IPS-20b (cell line): ENCODE measurements around the gene ROM1.
A peak's percentile ranks its signal among the peaks of the same experiment; 100 is the strongest.
"Not testable (repeated sequence)": the region's sequence is repeated elsewhere in the genome, so short reads cannot be mapped to it uniquely, and the experiment has no call there.

Source experiments
- H3K27ac ChIP-seq: one replicate; pipeline ENCODE4 v1.5.1; 2013; ENCODE audit warnings: low read length
- H3K27me3 ChIP-seq: 2 replicates; pipeline ENCODE4 v1.6.1; 2013; ENCODE audit warnings: mild to moderate bottlenecking, low read length, inconsistent platforms; ENCODE audit not compliant: insufficient read depth
- H3K36me3 ChIP-seq: 2 replicates; pipeline ENCODE4 v1.6.1; 2013; ENCODE audit warnings: low read depth, mild to moderate bottlenecking, inconsistent platforms, low read length, moderate library complexity; ENCODE audit not compliant: insufficient read depth
- H3K4me1 ChIP-seq: 2 replicates; pipeline ENCODE4 v1.6.1; 2013; ENCODE audit warnings: mild to moderate bottlenecking, control low read depth, inconsistent platforms, low read length, moderate library complexity; ENCODE audit not compliant: insufficient read depth
- H3K4me3 ChIP-seq: 2 replicates; pipeline ENCODE4 v1.5.1; 2013; ENCODE audit warnings: mild to moderate bottlenecking, low read length, inconsistent platforms
- H3K9ac ChIP-seq: 2 replicates; pipeline ENCODE4 v1.6.1; 2013; ENCODE audit warnings: low read depth, mild to moderate bottlenecking, inconsistent platforms, low read length, moderate library complexity
- H3K9me3 ChIP-seq: 2 replicates; pipeline ENCODE4 v1.6.1; 2013; ENCODE audit warnings: mild to moderate bottlenecking, low read depth, low read length, inconsistent platforms; ENCODE audit not compliant: insufficient read depth

Gene ROM1

GRCh38 chr11:62646825-62647608 lies 34.0 kb downstream of the ROM1 start:
- no peaks in the 10 kb centered on the region; the same call in 1 of the 2 replicates for H3K4me1 ChIP-seq
- H3K9ac ChIP-seq: no peak overlapping the region
- no peaks in the 10 kb centered on the region for H3K9me3 ChIP-seq
- H3K27me3 ChIP-seq: no peaks in the 10 kb centered on the region
- peak overlapping the region; percentile 44; the same call in 1 of the 2 replicates for H3K4me3 ChIP-seq
- peaks cover 46% of the 10 kb centered on the region for H3K36me3 ChIP-seq
- no peak overlapping the region for H3K27ac ChIP-seq

- Histone ChIP-seq H3K27ac (no peak overlapping the region), H3K9ac (no peak overlapping the region), H3K4me3 (no peak overlapping the region), H3K4me1 (peaks cover 2% of the 10 kb centered on the region; the same call in 1 of the 2 replicates), H3K9me3 (no peaks in the 10 kb centered on the region), H3K27me3 (no peaks in the 10 kb centered on the region), H3K36me3 (peaks cover 44% of the 10 kb centered on the region)
These were observed 34.5 kb downstream of the ROM1 start for GRCh38 chr11:62647609-62648005.

GRCh38 chr11:62648185-62648966 lies 35.3 kb downstream of the ROM1 start:
- H3K36me3 ChIP-seq: peaks cover 36% of the 10 kb centered on the region
- peaks cover 2% of the 10 kb centered on the region; the same call in 1 of the 2 replicates for H3K4me1 ChIP-seq
- H3K9me3 ChIP-seq: no peaks in the 10 kb centered on the region
- H3K27ac ChIP-seq: no peak overlapping the region
- H3K4me3 ChIP-seq: no peak overlapping the region
- H3K9ac ChIP-seq: no peak overlapping the region
- H3K27me3 ChIP-seq: no peaks in the 10 kb centered on the region

DNA sequence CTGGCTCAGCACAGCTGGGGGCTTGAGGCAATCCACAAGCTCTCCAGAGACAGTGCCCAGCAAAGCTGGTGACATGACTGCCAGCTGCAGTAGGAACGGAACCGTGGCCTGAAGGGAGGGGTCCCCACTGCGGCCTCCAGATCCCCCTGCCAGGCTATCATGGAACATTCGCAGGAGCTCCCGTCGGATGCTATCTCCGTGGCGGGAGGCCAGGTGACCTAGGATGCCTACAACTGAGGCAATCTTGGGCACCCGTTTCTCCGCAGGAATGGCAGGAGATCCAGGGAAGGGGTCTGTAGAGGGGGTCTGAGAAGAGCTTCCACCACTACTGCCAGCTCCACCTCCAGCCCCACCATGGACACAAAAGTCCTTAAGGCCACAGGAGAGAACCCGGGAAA lies 35.9 kb downstream of the ROM1 start:
- Histone ChIP-seq H3K9me3 (no peaks in the 10 kb centered on the region), H3K4me3 (no peak overlapping the region), H3K27me3 (no peaks in the 10 kb centered on the region), H3K36me3 (peaks cover 31% of the 10 kb centered on the region), H3K27ac (no peak overlapping the region), H3K9ac (no peak overlapping the region), H3K4me1 (peaks cover 2% of the 10 kb centered on the region; the same call in 1 of the 2 replicates)

GRCh38 chr11:62649486-62649885 lies 36.4 kb downstream of the ROM1 start:
- Histone ChIP-seq H3K9ac (no peak overlapping the region), H3K4me3 (no peak overlapping the region), H3K4me1 (peaks cover 2% of the 10 kb centered on the region; the same call in 1 of the 2 replicates), H3K36me3 (peaks cover 25% of the 10 kb centered on the region), H3K9me3 (no peaks in the 10 kb centered on the region), H3K27me3 (no peaks in the 10 kb centered on the region), H3K27ac (no peak overlapping the region)

- not testable (repeated sequence) for H3K4me3 ChIP-seq, H3K27me3 ChIP-seq, H3K9me3 ChIP-seq, H3K9ac ChIP-seq, H3K4me1 ChIP-seq, H3K27ac ChIP-seq
- peaks cover 21% of the 10 kb centered on the region for H3K36me3 ChIP-seq
These were observed 37.2 kb downstream of the ROM1 start for GRCh38 chr11:62650283-62650682.

DNA sequence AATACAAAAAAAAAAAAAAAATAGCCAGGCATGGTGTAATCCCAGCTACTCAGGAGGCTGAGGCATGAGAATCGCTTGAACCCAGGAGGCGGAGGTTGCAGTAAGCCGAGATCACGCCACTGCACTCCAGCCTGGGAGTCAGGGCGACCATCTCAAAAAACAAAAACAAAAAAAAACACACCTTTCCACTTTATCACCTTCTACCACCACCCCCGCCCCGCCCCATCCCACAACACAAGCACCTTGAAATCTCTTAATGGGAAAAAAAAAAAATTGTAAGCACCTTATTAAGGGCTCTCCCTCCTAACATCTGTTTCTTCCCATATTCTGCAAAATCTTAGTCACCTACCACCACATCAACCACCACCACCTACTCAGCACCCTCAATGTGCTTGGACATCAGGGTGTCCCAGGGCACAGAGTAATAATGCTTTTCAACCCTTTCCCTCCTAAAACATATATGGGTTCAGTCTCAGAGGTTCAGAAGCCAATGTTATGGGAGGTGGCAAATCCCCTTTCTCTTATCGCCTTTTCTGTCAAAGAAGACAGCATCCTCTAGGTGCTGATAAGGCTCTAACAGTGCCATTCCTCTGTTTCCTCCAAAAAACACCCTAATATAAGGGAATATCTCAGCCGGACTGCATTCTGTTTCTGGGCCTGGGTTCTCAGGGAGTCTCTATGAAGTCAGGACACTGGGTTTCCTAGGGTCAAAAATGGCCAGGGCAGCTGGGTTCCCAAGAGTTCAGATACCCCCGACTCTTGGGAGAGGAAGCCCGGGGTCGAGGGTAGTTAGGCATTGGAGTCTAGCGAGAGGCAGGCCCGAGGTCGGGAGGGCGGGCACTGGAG lies 39.3 kb downstream of the ROM1 start:
- Histone ChIP-seq H3K4me3 (peak overlapping the region; percentile 100), H3K36me3 (peaks cover 21% of the 10 kb centered on the region), H3K27ac (peak overlapping the region; percentile 10), H3K9me3 (no peaks in the 10 kb centered on the region), H3K9ac (peak overlapping the region; percentile 96), H3K4me1 (0 out of 2 replicates have a peak, but pooled peaks cover 2% of the 10 kb centered on the region), H3K27me3 (no peaks in the 10 kb centered on the region)

DNA sequence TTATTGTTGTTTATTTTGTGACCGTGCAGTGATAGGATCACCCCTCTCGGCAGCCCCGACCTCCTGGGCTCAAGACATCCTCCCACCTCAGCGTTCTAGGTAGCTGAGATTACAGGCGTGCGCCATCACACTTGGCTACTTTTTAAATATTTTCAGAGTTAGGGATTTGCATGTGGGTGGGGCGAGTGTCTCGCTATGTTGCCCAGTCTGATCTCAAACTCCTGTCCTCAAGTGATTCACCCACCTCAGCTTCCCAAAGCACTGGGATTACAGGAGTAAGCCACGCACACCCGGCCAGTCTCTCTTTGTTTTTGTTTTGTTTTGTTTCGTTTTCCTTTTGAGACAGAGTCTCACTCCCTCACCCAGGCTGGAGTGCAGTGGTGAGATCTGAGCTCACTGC lies 41.2 kb downstream of the ROM1 start:
- H3K27me3 ChIP-seq: no peaks in the 10 kb centered on the region
- H3K9me3 ChIP-seq: no peaks in the 10 kb centered on the region
- no peak overlapping the region for H3K9ac ChIP-seq
- 0 out of 2 replicates have a peak, but pooled peaks cover 2% of the 10 kb centered on the region for H3K4me1 ChIP-seq
- H3K36me3 ChIP-seq: peaks cover 6% of the 10 kb centered on the region
- no peak overlapping the region for H3K4me3 ChIP-seq
- H3K27ac ChIP-seq: no peak overlapping the region

DNA sequence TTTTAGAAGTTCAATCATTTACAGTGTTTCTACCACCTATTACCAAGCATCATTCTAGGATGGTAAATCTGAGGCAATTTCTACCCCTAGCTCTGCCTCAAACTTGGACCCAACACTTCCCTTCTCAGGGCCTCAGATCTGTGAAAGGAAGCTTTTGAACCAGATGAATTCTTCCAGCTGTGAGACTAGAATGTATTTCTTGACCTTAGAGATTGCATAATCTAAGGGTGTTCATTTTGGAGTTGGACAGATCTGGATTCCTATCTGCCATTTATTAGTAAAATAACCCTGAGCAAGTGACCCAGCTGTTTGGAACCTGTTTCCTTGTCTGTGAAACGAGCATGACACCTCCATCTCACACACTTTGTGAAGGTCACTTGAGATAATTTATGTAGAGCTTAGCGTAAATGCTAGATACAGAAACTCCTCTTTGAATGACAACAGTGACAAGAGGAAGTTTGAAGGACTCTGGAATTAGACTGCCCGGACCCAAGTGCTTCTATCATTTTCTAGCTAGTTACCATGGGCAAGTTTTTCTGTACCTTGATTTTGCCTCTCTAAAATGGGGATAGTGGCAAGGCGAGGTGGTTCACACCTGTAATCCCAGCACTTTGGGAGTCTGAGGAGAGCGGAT lies 43.9 kb downstream of the ROM1 start:
- Histone ChIP-seq H3K4me3 (no peak overlapping the region), H3K9me3 (no peaks in the 10 kb centered on the region), H3K36me3 (0 out of 2 replicates have a peak, but pooled peaks cover 5% of the 10 kb centered on the region), H3K4me1 (0 out of 2 replicates have a peak, but pooled peaks cover 2% of the 10 kb centered on the region), H3K27me3 (no peaks in the 10 kb centered on the region), H3K27ac (no peak overlapping the region), H3K9ac (no peak overlapping the region)

GRCh38 chr11:62664405-62665074 lies 51.5 kb downstream of the ROM1 start:
- Histone ChIP-seq H3K4me1 (peaks cover 10% of the 10 kb centered on the region; the same call in 1 of the 2 replicates), H3K27ac (peak overlapping the region; percentile 68), H3K4me3 (peak overlapping the region; percentile 98), H3K27me3 (no peaks in the 10 kb centered on the region), H3K36me3 (peaks cover 44% of the 10 kb centered on the region), H3K9ac (peak overlapping the region; percentile 100; the same call in 1 of the 2 replicates), H3K9me3 (no peaks in the 10 kb centered on the region)
